ENCODE data around the gene FXYD5. TPM values are rescaled to one million over a fixed set of nuclear protein-coding genes. Genes with fewer than 3 reads are reported as not detected.

The FXYD5 gene
- total and polyA plus RNA-seq, 2 experiments from 2014 or later: 11.3 to 14.5 TPM

DNA sequence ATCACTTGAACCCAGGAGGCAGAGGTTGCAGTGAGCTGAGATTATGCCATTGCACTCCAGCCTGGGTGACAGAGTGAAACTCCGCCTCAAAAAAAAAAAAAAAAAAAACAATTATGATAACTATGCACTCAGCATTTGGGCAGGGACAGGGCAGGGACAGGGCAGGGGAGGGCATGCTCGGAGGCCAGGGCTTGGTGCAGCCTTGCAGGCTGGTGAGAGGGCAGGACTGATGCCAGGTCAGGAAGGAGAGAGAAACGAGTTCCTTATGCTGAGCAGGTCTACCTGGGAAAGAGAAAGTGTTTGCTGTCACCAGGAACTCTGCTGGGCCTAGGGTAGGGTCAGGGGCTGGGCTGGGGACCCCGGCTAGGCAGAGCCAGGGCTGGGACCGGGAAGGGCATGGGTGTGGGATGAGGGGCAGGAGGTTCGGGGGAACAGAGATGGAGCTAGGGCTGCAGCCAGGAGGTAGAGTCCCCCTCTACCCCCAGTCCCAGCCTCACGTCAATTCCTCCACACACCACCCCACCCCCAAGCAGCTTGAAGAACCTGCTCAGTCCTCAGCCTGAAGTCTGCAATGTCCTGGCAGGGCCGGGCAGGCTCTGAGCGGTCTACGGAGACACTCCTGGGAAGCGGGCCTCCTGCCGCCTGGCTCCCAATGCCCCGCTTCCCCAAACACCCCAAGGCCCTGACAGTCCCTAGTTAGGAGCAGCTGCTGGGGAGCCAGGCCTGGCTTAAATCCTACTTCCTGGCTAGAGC is 36.1 kb upstream of the FXYD5 start:
- no peaks in the 10 kb centered on the region for H3K9me3 ChIP-seq (ENCODE audit: low read depth)

GRCh38 chr19:35119091-35119490 is 35.4 kb upstream of the FXYD5 start:
- Histone ChIP-seq H3K27ac (no peak overlapping the region), H3K36me3 (no peaks in the 10 kb centered on the region), H3K9me3 (ENCODE audit: low read depth) (no peaks in the 10 kb centered on the region), H3K27me3 (no peaks in the 10 kb centered on the region), H3K4me1 (ENCODE audit: low read depth) (no peaks in the 10 kb centered on the region), H3K4me3 (no peak overlapping the region)
- TF ChIP-seq CTCF (IDR thresholded peaks at IDR 0.05; ENCODE audit: low read depth, low read length): no peak
- DNase-seq (ENCODE audit: low read depth in 1 of 2, low spot score in 1 of 2): no peak

More for the DNA sequence above, 36.1 kb upstream of the FXYD5 start:
- no peaks in the 10 kb centered on the region for H3K27me3 ChIP-seq
- DNase-seq (ENCODE audit: low read depth in 1 of 2, low spot score in 1 of 2): no peak
- no peaks in the 10 kb centered on the region for H3K4me1 ChIP-seq (ENCODE audit: low read depth)
- no peak overlapping the region for H3K27ac ChIP-seq
- no peak overlapping the region for H3K4me3 ChIP-seq
- TF ChIP-seq CTCF (IDR thresholded peaks at IDR 0.05; ENCODE audit: low read depth, low read length): no peak
- no peaks in the 10 kb centered on the region for H3K36me3 ChIP-seq

GRCh38 chr19:35119578-35120155 is 34.9 kb upstream of the FXYD5 start:
- Histone ChIP-seq H3K27ac (no peak overlapping the region), H3K27me3 (no peaks in the 10 kb centered on the region), H3K4me3 (no peak overlapping the region), H3K9me3 (ENCODE audit: low read depth) (no peaks in the 10 kb centered on the region), H3K4me1 (ENCODE audit: low read depth) (no peaks in the 10 kb centered on the region), H3K36me3 (no peaks in the 10 kb centered on the region)
- TF ChIP-seq CTCF (IDR thresholded peaks at IDR 0.05; ENCODE audit: low read depth, low read length): no peak
- DNase-seq (ENCODE audit: low read depth in 1 of 2, low spot score in 1 of 2): no peak

DNA sequence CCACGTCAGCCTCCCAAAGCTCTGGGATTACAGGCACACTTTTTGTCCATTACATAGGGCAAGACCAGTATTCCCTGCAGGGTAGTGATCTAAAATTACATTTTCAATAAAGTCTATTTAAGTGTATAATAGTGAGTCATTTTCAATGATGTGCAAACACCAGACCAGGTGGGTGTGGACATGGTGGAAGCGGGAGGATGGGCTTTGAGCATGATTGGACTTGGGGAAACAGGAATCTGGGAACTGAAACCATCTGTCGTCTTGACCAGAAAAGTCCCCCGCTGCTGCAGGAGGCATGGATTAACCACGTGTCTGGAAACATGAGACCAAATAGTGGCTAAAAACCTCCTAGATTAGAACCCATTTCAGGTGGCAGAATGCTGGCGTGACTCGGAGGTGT is 34.0 kb upstream of the FXYD5 start:
- H3K4me3 ChIP-seq: no peak overlapping the region
- TF ChIP-seq CTCF (IDR thresholded peaks at IDR 0.05; ENCODE audit: low read depth, low read length): no peak
- H3K27me3 ChIP-seq: no peaks in the 10 kb centered on the region
- DNase-seq (ENCODE audit: low read depth in 1 of 2, low spot score in 1 of 2): peak in 1 of 2 donors; percentile 29
- H3K36me3 ChIP-seq: no peaks in the 10 kb centered on the region
- H3K9me3 ChIP-seq (ENCODE audit: low read depth): no peaks in the 10 kb centered on the region
- H3K27ac ChIP-seq: no peak overlapping the region
- H3K4me1 ChIP-seq (ENCODE audit: low read depth): no peaks in the 10 kb centered on the region

DNA sequence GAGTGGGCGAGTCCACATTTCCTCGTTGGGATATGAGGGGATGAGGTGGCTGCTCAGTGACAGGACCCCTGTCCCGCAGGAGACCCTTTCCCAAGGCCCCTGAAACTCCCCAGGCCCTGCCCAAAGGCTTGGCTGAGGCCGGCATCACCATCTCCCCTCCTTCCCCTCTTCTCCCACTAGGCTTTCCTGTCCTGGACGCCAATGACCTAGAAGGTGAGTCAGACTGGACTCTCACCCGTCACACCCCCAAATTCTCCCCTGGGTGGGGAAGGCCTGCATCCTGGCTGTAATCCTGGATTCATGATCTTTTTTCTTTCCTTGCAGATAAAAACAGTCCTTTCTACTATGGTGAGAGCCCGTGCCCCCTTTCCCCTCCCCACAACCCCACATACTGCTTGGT is 33.6 kb upstream of the FXYD5 start:
- no peaks in the 10 kb centered on the region for H3K9me3 ChIP-seq (ENCODE audit: low read depth)

More for the DNA sequence above, 33.6 kb upstream of the FXYD5 start:
- no peaks in the 10 kb centered on the region for H3K27me3 ChIP-seq
- no peak for TF ChIP-seq CTCF (IDR thresholded peaks at IDR 0.05; ENCODE audit: low read depth, low read length)
- DNase-seq (ENCODE audit: low read depth in 1 of 2, low spot score in 1 of 2): no peak
- H3K4me1 ChIP-seq (ENCODE audit: low read depth): no peaks in the 10 kb centered on the region
- H3K4me3 ChIP-seq: no peak overlapping the region
- H3K36me3 ChIP-seq: no peaks in the 10 kb centered on the region
- H3K27ac ChIP-seq: no peak overlapping the region
